ENCODE data around the gene MS4A4E. TPM values are rescaled to one million over a fixed set of nuclear protein-coding genes. Genes with fewer than 3 reads are reported as not detected.
"Not testable (repeated sequence)": the region's sequence is repeated elsewhere in the genome, so short reads cannot be mapped to it uniquely, and the experiment has no call there.

Gene MS4A4E
- total RNA-seq, 1 experiment from 2014 or later = not detected

- DNase-seq (ENCODE audit: low read depth) = no peak
- in situ Hi-C loops (cut with HindIII; ENCODE audit: low pct_unique_long_range_greater_than_20kb, low sequenced_read_pairs) = no loop called here
These were observed 7.6 kb downstream of the MS4A4E start for GRCh38 chr11:60235321-60235720.

- in situ Hi-C loops (cut with HindIII; ENCODE audit: low pct_unique_long_range_greater_than_20kb, low sequenced_read_pairs) = no loop called here
- no peak for DNase-seq (ENCODE audit: low read depth)
These were observed 12.3 kb downstream of the MS4A4E start for GRCh38 chr11:60230681-60231080.

GRCh38 chr11:60222141-60222540 is 20.8 kb downstream of the MS4A4E start:
- in situ Hi-C loops (cut with HindIII; ENCODE audit: low pct_unique_long_range_greater_than_20kb, low sequenced_read_pairs) = no loop called here
- DNase-seq (ENCODE audit: low read depth) = no peak

- in situ Hi-C loops (cut with HindIII; ENCODE audit: low pct_unique_long_range_greater_than_20kb, low sequenced_read_pairs) = no loop called here
- DNase-seq (ENCODE audit: low read depth) = no peak
These were observed 21.2 kb downstream of the MS4A4E start for GRCh38 chr11:60221692-60222091.

GRCh38 chr11:60221181-60221580 is 21.8 kb downstream of the MS4A4E start:
- DNase-seq (ENCODE audit: low read depth) = no peak
- in situ Hi-C loops (cut with HindIII; ENCODE audit: low pct_unique_long_range_greater_than_20kb, low sequenced_read_pairs) = no loop called here

- in situ Hi-C loops (cut with HindIII; ENCODE audit: low pct_unique_long_range_greater_than_20kb, low sequenced_read_pairs) = no loop called here
- DNase-seq (ENCODE audit: low read depth) = no peak
These were observed 28.6 kb downstream of the MS4A4E start for GRCh38 chr11:60214386-60214785.

GRCh38 chr11:60211206-60211605 is 31.7 kb downstream of the MS4A4E start:
- DNase-seq (ENCODE audit: low read depth) = no peak
- in situ Hi-C loops (cut with HindIII; ENCODE audit: low pct_unique_long_range_greater_than_20kb, low sequenced_read_pairs) = no loop called here

- in situ Hi-C loops (cut with HindIII; ENCODE audit: low pct_unique_long_range_greater_than_20kb, low sequenced_read_pairs) = no loop called here
- no peak for DNase-seq (ENCODE audit: low read depth)
These were observed 33.0 kb downstream of the MS4A4E start for GRCh38 chr11:60209977-60210376.

GRCh38 chr11:60208951-60209350 is 34.0 kb downstream of the MS4A4E start:
- DNase-seq (ENCODE audit: low read depth) = no peak
- in situ Hi-C loops (cut with HindIII; ENCODE audit: low pct_unique_long_range_greater_than_20kb, low sequenced_read_pairs) = no loop called here

GRCh38 chr11:60208146-60208895 is 34.6 kb downstream of the MS4A4E start:
- in situ Hi-C loops (cut with HindIII; ENCODE audit: low pct_unique_long_range_greater_than_20kb, low sequenced_read_pairs) = no loop called here
- DNase-seq (ENCODE audit: low read depth) = no peak

- no peak for DNase-seq (ENCODE audit: low read depth)
- in situ Hi-C loops (cut with HindIII; ENCODE audit: low pct_unique_long_range_greater_than_20kb, low sequenced_read_pairs) = no loop called here
These were observed 36.3 kb downstream of the MS4A4E start for GRCh38 chr11:60206616-60207015.

GRCh38 chr11:60204922-60205321 is 38.0 kb downstream of the MS4A4E start:
- in situ Hi-C loops (cut with HindIII; ENCODE audit: low pct_unique_long_range_greater_than_20kb, low sequenced_read_pairs) = no loop called here

GRCh38 chr11:60201334-60201733 is 41.6 kb downstream of the MS4A4E start:
- in situ Hi-C loops (cut with HindIII; ENCODE audit: low pct_unique_long_range_greater_than_20kb, low sequenced_read_pairs) = not testable (repeated sequence)

More at GRCh38 chr11:60204922-60205321, 38.0 kb downstream of the MS4A4E start:
- no peak for DNase-seq (ENCODE audit: low read depth)

GRCh38 chr11:60197442-60197841 is 45.5 kb downstream of the MS4A4E start:
- no peak for DNase-seq (ENCODE audit: low read depth)
- in situ Hi-C loops (cut with HindIII; ENCODE audit: low pct_unique_long_range_greater_than_20kb, low sequenced_read_pairs) = no loop called here

More at GRCh38 chr11:60201334-60201733, 41.6 kb downstream of the MS4A4E start:
- DNase-seq (ENCODE audit: low read depth) = not testable (repeated sequence)

GRCh38 chr11:60195923-60196368 is 47.0 kb downstream of the MS4A4E start:
- in situ Hi-C loops (cut with HindIII; ENCODE audit: low pct_unique_long_range_greater_than_20kb, low sequenced_read_pairs) = no loop called here
- DNase-seq (ENCODE audit: low read depth) = no peak

- no peak for DNase-seq (ENCODE audit: low read depth)
- in situ Hi-C loops (cut with HindIII; ENCODE audit: low pct_unique_long_range_greater_than_20kb, low sequenced_read_pairs) = no loop called here
These were observed 48.4 kb downstream of the MS4A4E start for GRCh38 chr11:60194511-60194910.

- peak; percentile 39 for DNase-seq (ENCODE audit: low read depth)
- in situ Hi-C loops (cut with HindIII; ENCODE audit: low pct_unique_long_range_greater_than_20kb, low sequenced_read_pairs) = no loop called here
These were observed 49.1 kb downstream of the MS4A4E start for GRCh38 chr11:60193687-60194433.

- DNase-seq (ENCODE audit: low read depth); in situ Hi-C loops (cut with HindIII; ENCODE audit: low pct_unique_long_range_greater_than_20kb, low sequenced_read_pairs): not testable (repeated sequence)
These were observed 50.4 kb downstream of the MS4A4E start for GRCh38 chr11:60192564-60192963.

- in situ Hi-C loops (cut with HindIII; ENCODE audit: low pct_unique_long_range_greater_than_20kb, low sequenced_read_pairs); DNase-seq (ENCODE audit: low read depth): not testable (repeated sequence)
These were observed 54.5 kb downstream of the MS4A4E start for GRCh38 chr11:60188481-60188880.

Data from Caki2 (cell line).